Vagina (tissue), 2 donors: ENCODE measurements around the gene NUP210.

Experiments
- CTCF ChIP-seq, 3 experiments: fragments of 450-650 bp in 2 of 3; fragments of 200-600 bp in 1 of 3; sonication (generic) in 1 of 3; IDR thresholded peaks; one replicate each; pipeline ENCODE4 v1.5.1; 2017 to 2019; ENCODE audit warnings: antibody characterized with exemption in 3 of 3, mild to moderate bottlenecking in 2 of 3, moderate library complexity in 2 of 3
- POLR2A ChIP-seq, 2 donors: fragments of 450-650 bp; IDR thresholded peaks; one replicate each; pipeline ENCODE4 v1.6.1; 2017; ENCODE audit warnings: antibody characterized with exemption in 2 of 2, mild to moderate bottlenecking in 2 of 2, moderate library complexity in 2 of 2

- TF ChIP-seq CTCF (IDR thresholded peaks at IDR 0.05): no peak
- TF ChIP-seq POLR2A (IDR thresholded peaks at IDR 0.05): no peak
These were observed 16.3 kb downstream of the NUP210 start for GRCh38 chr3:13403847-13404246.
